Subcutaneous preadipocyte (primary cell): ENCODE data around the gene HNRNPF. TPM values are rescaled to one million over a fixed set of nuclear protein-coding genes. Genes with fewer than 3 reads are reported as not detected.

Experiments
- small RNA-seq: library from RNA; depleted of rRNA; stranded (forward); fragments of <200 nt; gene quantifications from one replicate; pipeline ENCODE3, GENCODE V24; 2012
- total RNA-seq: library from RNA; depleted of rRNA; stranded (reverse); fragments of >200 nt; gene quantifications from 2 replicates; pipeline ENCODE4 v1.2.3, GENCODE V29; 2012

HNRNPF gene, protein sequence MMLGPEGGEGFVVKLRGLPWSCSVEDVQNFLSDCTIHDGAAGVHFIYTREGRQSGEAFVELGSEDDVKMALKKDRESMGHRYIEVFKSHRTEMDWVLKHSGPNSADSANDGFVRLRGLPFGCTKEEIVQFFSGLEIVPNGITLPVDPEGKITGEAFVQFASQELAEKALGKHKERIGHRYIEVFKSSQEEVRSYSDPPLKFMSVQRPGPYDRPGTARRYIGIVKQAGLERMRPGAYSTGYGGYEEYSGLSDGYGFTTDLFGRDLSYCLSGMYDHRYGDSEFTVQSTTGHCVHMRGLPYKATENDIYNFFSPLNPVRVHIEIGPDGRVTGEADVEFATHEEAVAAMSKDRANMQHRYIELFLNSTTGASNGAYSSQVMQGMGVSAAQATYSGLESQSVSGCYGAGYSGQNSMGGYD
- 237 and 279 TPM in 2 replicates for total RNA-seq

GRCh38 chr10:43408710-43409384 lies at the start of gene HNRNPF:
TSS of gene HNRNPF (minus strand) at chr10:43409186. CDS start at chr10:43387884, 21,302 bp downstream.

GRCh38 chr10:43436291-43437140 lies 27.5 kb upstream of the HNRNPF start, which contains the start of gene ZNF487:
TSS of gene ZNF487 (plus strand) at chr10:43437111. CDS start at chr10:43475814, 38,703 bp downstream.

DNA sequence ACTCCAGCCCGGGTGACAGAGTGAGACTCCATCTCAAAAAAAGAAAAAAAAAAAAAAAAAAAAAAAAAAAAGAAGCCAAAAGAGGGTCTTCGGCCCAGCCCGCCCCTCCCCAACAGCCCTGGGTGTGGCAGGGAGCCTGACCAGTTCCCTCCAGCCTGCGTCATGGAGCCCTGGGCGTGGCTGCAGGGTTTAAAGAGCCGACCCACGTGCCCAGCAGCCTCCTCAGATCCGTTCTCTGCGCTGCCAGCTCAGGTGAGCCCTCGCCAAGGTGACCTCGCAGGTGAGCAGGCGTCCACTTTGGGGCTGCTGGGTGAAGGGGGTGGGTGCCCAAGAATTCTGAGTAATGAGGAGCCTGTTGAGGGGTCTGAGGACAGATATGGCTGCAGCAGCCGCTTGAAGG lies 37.6 kb downstream of the HNRNPF start, which contains the start of gene FXYD4:
Gene FXYD4 (plus strand): TSS at position 219 of the 400 bp plus-strand sequence. CDS start 2,111 bp downstream, outside the sequence.

Small RNAs within 50 kb of the gene (small RNA-seq; reads per million reads assigned to genes)
- gene RNU6ATAC11P (not detected), gene RNU7-193P (not detected), gene SNORD3J (not detected)

Other genes starting within 250 kb of the HNRNPF start
- 1.1 and 1.8 TPM in 2 replicates for gene RASGEF1A, start 142.1 kb downstream of the HNRNPF start, total RNA-seq
- gene FXYD4, start 37.5 kb downstream of the HNRNPF start, total RNA-seq: not detected in 2 replicates
- 4.8 and 5.3 TPM in 2 replicates for gene ZNF487, start 27.9 kb upstream of the HNRNPF start, total RNA-seq
- gene ZNF239, start 165.4 kb upstream of the HNRNPF start, total RNA-seq: 3.7 and 6.3 TPM in 2 replicates
- 4.8 and 5.9 TPM in 2 replicates for gene ZNF485, start 197.3 kb upstream of the HNRNPF start, total RNA-seq
- 16.0 and 19.5 TPM in 2 replicates for gene ZNF32, start 239.7 kb upstream of the HNRNPF start, total RNA-seq